WTC11 (cell line): ENCODE measurements around the gene SHC3.

ENCODE experiments used
- CREM ChIP-seq: sonication (generic); formaldehyde crosslinking; IDR thresholded peaks from 2 replicates; pipeline ENCODE4 v1.8.1; 2022; ENCODE audit warnings: mild to moderate bottlenecking, missing genetic modification reagents, moderate library complexity
- ESRRA ChIP-seq: sonication (generic); formaldehyde crosslinking; IDR thresholded peaks from 2 replicates; pipeline ENCODE4 v1.8.1; 2022; ENCODE audit warnings: mild to moderate bottlenecking, missing genetic modification reagents, borderline replicate concordance
- NFYB ChIP-seq: sonication (generic); formaldehyde crosslinking; conservative IDR thresholded peaks from 2 replicates; pipeline ENCODE4 v1.8.0; 2022; ENCODE audit warnings: low read depth, missing genetic modification reagents
- NR2C2 ChIP-seq: sonication (generic); formaldehyde crosslinking; IDR thresholded peaks from 2 replicates; pipeline ENCODE4 v1.8.0; 2022; ENCODE audit warnings: mild to moderate bottlenecking, missing genetic modification reagents
- RELA ChIP-seq: sonication (generic); formaldehyde crosslinking; IDR thresholded peaks from 2 replicates; pipeline ENCODE4 v1.8.1; 2022; ENCODE audit warnings: missing genetic modification reagents, mild to moderate bottlenecking, borderline replicate concordance
- ZBTB21 ChIP-seq: sonication (generic); formaldehyde crosslinking; IDR thresholded peaks from 2 replicates; pipeline ENCODE4 v1.8.1; 2023; ENCODE audit warnings: mild to moderate bottlenecking, missing genetic modification reagents, borderline replicate concordance
- ZNF232 ChIP-seq: sonication (generic); formaldehyde crosslinking; IDR thresholded peaks from 2 replicates; pipeline ENCODE4 v1.8.0; 2022; ENCODE audit warnings: mild to moderate bottlenecking, missing genetic modification reagents
- TF ChIP-seq, protein P1 (sequence below): fragments of 200-600 bp; IDR thresholded peaks from 2 replicates; pipeline ENCODE4 v1.8.0; 2022; ENCODE audit warnings: antibody characterized with exemption
- TF ChIP-seq, protein P2 (sequence below): sonication (generic); formaldehyde crosslinking; IDR thresholded peaks from 2 replicates; pipeline ENCODE4 v1.8.0; 2022; ENCODE audit warnings: mild to moderate bottlenecking, missing genetic modification reagents

- TF ChIP-seq, protein P1, sequence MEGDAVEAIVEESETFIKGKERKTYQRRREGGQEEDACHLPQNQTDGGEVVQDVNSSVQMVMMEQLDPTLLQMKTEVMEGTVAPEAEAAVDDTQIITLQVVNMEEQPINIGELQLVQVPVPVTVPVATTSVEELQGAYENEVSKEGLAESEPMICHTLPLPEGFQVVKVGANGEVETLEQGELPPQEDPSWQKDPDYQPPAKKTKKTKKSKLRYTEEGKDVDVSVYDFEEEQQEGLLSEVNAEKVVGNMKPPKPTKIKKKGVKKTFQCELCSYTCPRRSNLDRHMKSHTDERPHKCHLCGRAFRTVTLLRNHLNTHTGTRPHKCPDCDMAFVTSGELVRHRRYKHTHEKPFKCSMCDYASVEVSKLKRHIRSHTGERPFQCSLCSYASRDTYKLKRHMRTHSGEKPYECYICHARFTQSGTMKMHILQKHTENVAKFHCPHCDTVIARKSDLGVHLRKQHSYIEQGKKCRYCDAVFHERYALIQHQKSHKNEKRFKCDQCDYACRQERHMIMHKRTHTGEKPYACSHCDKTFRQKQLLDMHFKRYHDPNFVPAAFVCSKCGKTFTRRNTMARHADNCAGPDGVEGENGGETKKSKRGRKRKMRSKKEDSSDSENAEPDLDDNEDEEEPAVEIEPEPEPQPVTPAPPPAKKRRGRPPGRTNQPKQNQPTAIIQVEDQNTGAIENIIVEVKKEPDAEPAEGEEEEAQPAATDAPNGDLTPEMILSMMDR, result no peak
- no peak for TF ChIP-seq NR2C2 (CRISPR knock-in tag)
- TF ChIP-seq CREM (CRISPR knock-in tag), result no peak
- no peak for TF ChIP-seq ZNF232 (CRISPR knock-in tag)
- TF ChIP-seq NFYB (CRISPR knock-in tag), result no peak
- no peak for TF ChIP-seq ESRRA
- TF ChIP-seq RELA (CRISPR knock-in tag), result no peak
- no peak for TF ChIP-seq ZBTB21
- TF ChIP-seq, protein P2, sequence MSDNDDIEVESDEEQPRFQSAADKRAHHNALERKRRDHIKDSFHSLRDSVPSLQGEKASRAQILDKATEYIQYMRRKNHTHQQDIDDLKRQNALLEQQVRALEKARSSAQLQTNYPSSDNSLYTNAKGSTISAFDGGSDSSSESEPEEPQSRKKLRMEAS (CRISPR knock-in tag), result no peak
Measured at GRCh38 chr9:89037346-89037745, 141.3 kb downstream of the SHC3 start.
